ENCODE measurements around the gene PCNT.
"Not testable (repeated sequence)": the region's sequence is repeated elsewhere in the genome, so short reads cannot be mapped to it uniquely, and the experiment has no call there.

The PCNT gene

DNA sequence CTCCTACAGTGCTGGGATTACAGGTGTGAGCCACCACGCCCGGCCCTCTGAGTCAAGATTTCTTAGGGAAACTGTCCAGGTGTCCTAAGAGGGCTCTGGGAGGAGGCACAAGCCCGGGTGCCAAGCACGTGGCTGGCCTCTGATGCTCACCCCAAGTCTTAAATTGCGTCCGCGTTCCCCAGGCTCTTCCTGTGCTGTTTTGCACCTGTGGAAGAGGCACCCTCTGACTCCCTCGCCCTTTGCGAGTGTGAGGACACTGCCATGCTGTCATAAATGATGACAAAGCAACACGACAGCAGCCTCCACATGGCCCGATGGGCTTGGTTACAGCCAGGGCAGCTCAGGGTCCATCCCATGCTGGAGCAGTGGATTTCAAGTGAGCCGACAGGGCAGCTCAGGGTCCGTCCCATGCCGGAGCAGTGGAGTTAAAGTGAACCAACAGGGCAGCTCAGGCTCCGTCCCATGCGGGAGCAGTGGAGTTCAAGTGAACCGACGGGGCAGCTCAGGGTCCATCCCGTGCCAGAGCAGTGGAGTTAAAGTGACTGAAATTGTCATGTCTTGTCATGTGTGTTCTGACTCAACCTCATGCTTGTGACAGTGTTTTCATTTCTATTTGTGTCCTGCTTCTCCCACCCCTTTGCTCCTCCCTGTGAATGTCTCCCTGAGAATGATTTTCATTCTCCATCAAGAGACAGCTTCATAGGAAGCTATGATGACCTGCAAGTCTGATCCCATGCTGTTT is 33.9 kb downstream of the PCNT start:
- DNase-seq = no peak

DNA sequence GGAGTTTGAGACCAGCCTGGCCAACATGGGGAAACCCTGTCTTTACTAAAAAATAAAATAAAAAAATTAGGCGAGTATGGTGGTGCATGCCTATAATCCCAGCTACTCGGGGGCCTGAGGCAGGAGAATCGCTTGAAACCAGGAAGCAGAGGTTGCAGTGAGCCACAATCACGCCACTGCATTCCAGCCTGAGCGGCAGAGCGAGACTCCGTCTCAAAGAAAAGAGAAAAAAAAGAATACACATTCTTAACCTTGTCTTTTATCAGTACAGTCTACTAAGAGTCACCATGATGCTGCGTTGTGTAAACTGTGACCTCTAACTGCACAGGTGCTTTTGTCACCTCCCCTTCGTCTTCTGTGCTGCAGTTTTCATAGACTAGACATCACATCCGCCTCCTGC is 37.2 kb downstream of the PCNT start:
- DNase-seq = no peak

DNA sequence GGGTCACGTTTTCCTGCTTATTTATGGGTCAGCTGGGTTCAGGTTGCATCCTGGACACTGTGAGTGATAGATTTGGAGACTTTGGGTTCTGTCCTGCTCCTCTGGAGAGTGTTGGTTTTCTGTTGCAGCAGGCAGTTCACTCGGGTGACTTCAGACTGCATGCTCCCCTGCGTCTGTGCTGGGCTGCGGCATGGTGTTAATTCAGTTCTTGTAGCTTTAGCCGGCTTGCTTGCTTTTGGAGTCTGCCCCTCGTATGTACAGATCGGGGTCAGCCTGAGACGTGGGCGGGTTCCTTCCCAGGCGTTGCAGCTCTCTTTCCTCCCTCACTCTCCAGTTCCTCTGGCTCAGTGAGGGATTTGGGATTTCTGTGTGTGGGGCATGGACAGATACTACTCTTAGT is 38.0 kb downstream of the PCNT start:
- DNase-seq = no peak

- DNase-seq = no peak
These were observed 39.0 kb downstream of the PCNT start for GRCh38 chr21:46362946-46363345.

DNA sequence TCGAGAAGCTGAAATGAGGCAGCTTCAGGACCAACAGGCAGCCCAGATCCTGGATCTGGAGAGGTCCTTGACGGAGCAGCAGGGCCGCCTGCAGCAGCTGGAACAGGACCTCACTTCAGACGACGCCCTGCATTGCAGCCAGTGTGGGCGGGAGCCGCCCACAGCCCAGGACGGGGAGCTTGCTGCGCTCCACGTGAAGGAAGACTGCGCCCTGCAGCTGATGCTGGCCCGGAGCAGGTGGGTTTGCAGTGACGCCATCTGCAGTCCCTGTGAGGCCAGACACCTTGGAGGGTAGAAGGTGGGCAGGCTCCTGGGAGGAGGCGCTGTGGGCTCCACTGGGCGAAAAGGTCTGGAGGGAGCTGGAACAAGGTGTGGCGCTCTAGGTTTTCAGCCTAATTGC is 39.7 kb downstream of the PCNT start:
- DNase-seq = no peak

DNA sequence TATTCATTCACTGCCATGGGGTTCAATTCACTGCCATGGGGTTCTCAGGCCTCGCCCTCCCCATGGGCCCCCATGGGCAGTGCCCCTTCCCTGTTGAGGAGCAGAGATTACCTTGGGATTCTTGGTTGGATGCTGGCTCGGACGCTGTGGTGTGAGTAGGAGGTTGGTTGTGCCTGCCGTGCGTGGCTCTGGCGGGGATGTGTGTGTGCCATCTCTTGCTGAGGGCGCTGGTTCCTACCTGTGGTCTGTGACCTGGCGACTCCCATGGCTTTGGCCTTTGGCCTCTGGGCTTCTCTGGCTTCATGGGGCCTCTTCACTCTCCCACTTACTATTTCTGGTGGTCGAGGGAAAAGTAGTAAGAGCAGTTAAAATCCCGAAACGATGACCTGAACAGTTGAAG is 42.1 kb downstream of the PCNT start:
- DNase-seq = no peak

DNA sequence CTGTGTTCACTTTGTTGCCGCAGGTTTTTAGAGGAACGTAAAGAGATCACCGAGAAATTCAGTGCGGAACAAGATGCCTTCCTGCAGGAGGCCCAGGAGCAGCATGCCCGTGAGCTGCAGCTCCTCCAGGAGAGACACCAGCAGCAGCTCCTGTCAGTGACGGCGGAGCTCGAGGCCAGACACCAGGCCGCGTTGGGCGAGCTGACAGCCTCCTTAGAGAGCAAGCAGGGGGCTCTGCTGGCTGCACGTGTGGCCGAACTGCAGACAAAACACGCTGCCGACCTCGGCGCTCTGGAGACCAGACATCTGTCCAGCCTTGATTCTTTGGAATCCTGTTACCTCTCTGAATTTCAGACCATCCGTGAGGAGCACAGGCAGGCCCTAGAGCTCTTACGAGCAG is 42.6 kb downstream of the PCNT start:
- DNase-seq = no peak

GRCh38 chr21:46366966-46367365 is 43.0 kb downstream of the PCNT start:
- no peak for DNase-seq

- DNase-seq = no peak
These were observed 44.8 kb downstream of the PCNT start for GRCh38 chr21:46368533-46369285.

DNA sequence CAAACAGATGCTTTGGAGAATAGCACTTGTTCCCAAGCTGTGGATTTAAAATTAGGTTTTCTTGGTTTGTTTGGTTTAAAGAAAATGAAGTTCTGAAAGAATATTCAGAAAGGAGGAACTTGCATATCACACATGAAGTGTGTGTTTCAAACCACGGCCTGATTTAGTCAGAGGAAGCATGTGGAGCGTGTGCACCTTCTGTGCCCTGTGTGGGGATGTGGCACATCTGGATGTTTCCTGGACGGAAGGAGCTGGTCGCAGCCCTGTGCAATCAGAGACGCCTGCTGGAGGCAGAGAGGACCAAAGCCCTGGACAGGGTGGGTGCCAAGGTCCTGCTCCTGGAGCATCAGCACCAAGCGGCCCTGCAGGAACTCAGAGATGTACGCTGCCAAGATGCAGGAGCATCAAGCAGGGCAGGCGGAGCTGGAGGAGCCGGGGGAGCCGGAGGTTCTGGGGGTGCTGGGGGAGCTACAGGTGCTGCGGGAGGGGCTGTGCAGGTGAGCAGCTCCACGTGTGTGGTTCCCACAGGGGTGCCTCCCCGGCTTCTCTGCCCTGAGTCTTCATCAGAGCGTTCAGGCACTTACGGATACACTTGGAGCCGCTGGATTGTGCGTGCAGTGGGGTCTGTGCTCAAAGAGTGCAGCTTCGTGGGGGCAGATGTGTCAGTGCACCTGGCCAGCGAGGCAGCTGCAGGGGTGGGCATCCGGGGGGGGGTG is 45.7 kb downstream of the PCNT start:
- no peak for DNase-seq

- DNase-seq = no peak
These were observed 47.5 kb downstream of the PCNT start for GRCh38 chr21:46371204-46372013.

GRCh38 chr21:46372014-46372485 is 48.1 kb downstream of the PCNT start:
- DNase-seq = no peak

DNA sequence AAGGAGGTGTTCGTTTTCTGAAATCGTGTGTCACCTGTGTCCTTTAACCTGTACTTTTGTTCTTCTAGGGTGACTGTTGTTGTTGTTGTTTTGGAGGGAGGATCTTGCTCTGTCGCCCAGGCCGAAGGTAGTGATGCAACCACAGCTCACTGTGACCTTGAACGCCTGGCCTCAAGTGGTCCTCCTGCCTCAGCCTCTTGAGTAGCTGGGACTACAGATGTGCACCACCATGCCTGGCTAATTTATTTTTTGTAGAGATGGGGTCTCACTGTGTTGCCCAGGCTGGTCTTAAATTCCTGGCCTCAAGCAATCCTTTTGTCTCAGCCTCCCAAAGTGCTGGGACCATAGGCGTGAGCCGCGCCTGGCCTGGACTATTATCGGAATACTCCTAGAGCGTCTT is 49.0 kb downstream of the PCNT start:
- not testable (repeated sequence) for DNase-seq

GRCh38 chr21:46374761-46375389 is 50.9 kb downstream of the PCNT start:
- no peak for DNase-seq

- DNase-seq = no peak
These were observed 51.7 kb downstream of the PCNT start for GRCh38 chr21:46375560-46376230.

DNA sequence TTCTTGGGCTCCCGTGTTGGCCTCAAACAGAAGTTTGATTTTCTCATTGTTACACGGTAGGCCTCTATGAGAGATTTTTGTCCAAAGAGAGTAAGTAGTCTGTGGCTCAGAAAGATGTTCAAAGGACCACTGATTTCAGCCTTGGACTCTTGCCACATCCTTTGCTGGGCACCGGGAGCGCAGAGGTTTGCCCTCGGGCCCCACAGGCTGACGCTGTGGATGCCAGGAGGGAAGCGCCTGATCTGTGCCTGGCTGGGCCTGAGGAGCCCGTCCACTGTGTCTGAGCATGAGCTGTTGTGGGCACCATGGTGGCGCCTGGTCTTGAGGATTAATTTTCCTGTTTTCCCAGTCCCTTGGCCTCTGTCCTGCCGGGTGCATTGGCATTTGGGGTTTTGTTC is 52.3 kb downstream of the PCNT start:
- DNase-seq = no peak

- DNase-seq = no peak
These were observed 53.0 kb downstream of the PCNT start for GRCh38 chr21:46376856-46377453.

GRCh38 chr21:46377789-46378188 is 53.8 kb downstream of the PCNT start:
- DNase-seq = no peak

DNA sequence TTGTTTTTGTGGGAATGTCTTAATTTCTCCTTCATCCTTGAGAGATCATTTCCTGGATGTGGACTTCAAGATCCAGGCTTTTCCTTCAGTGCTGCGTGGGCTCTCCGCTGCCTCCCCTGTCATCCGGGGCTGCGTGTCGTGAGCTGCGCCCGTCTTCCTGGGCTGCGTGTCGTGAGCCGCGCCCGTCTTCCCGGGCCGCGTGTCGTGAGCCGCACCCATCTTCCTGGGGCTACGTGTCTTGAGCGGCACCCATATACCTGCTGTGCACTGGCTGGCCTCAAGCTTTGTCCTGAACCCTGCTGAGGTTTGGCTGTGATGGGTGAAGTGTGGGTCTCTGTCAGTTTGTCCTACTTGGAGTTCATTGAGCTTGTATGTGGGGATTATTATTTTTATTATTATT is 55.1 kb downstream of the PCNT start:
- DNase-seq = no peak

DNA sequence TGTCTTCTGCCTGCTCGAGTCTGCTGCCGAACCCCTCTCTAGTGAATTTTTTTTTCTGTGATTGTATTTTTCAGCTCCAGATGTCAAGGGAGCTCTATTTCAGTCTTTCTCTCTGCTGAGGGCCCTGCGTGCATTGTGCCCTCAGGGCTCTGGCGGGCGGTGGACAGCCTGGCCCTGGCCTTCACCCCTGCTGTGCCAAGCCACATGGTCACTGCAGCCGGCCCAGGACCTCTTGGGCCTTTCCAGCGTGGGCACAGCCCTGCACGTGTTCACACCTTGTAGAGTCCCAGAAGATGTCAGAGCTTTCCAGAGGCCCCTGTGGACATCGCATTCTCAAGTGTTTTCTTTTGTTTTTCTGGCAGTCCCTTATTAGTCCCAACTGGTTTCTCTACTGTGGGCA is 55.7 kb downstream of the PCNT start:
- DNase-seq = no peak

DNA sequence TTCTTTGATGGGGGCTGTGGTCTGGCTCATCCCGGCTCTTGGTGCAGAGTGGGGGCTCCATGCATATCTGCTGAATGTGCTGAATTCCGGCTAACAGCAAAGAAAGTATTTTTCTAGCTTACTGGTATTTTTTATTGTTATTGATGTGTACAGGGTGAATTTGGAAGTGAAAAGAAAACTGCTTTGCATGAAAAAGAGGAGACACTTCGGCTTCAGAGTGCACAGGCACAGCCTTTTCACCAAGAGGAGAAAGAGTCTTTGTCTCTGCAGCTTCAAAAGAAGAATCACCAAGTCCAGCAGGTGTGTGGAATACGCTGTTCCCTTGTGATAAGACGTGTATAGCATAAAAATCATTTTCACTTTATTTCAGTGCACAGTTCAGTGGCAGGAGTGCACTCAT is 57.6 kb downstream of the PCNT start:
- DNase-seq = no peak
